HepG2 (cell line): Measurements from ENCODE around the gene IL16. TPM values are rescaled to one million over a fixed set of nuclear protein-coding genes. Genes with fewer than 3 reads are reported as not detected.

Experiments used
- BRF2 ChIP-seq: sonication (generic); formaldehyde crosslinking; IDR thresholded peaks from 2 replicates; pipeline ENCODE4 v1.8.1; 2022; ENCODE audit warnings: mild to moderate bottlenecking, missing genetic modification reagents
- CC2D1A ChIP-seq: sonication (generic); formaldehyde crosslinking; IDR thresholded peaks from 2 replicates; pipeline ENCODE4 v1.8.1; 2023; ENCODE audit warnings: mild to moderate bottlenecking, missing genetic modification reagents
- EZH2 ChIP-seq: conservative IDR thresholded peaks from 2 replicates; pipeline ENCODE4 v1.6.1; 2012; ENCODE audit warnings: mild to moderate bottlenecking, low read depth, low read length, moderate library complexity
- FOXA3 ChIP-seq: IDR thresholded peaks from 2 replicates; pipeline ENCODE4 v1.6.1; 2016; ENCODE audit warnings: missing genetic modification reagents, missing compliant biosample characterization
- FOXC1 ChIP-seq: sonication (generic); formaldehyde crosslinking; IDR thresholded peaks from 2 replicates; pipeline ENCODE4 v1.8.0; 2022; ENCODE audit warnings: mild to moderate bottlenecking, missing genetic modification reagents, borderline replicate concordance
- ISL2 ChIP-seq: sonication (generic); formaldehyde crosslinking; IDR thresholded peaks from 2 replicates; pipeline ENCODE4 v1.5.0; 2020; ENCODE audit warnings: missing genetic modification reagents
- JUN ChIP-seq: sonication (generic); formaldehyde crosslinking; IDR thresholded peaks from 2 replicates; pipeline ENCODE4 v1.4.0; 2020; ENCODE audit warnings: mild to moderate bottlenecking, missing genetic modification reagents
- LCORL ChIP-seq, 2 experiments: fragments of 450-650 bp in 1 of 2; sonication (generic) in 1 of 2; formaldehyde crosslinking in 1 of 2; IDR thresholded peaks; 2 replicates each; pipeline versions ENCODE4 v1.5.0 to v1.6.1; 2017 to 2020; ENCODE audit warnings: antibody characterized with exemption in 1 of 2, missing genetic modification reagents in 1 of 2
- MAX ChIP-seq: IDR thresholded peaks from 2 replicates; pipeline ENCODE4 v1.6.1; 2012; ENCODE audit warnings: inconsistent platforms
- MBD4 ChIP-seq: IDR thresholded peaks from 2 replicates; pipeline ENCODE4 v1.6.1; 2012; ENCODE audit warnings: low read length, inconsistent platforms, borderline replicate concordance
- MEIS1 ChIP-seq: sonication (generic); formaldehyde crosslinking; IDR thresholded peaks from 2 replicates; pipeline ENCODE4 v1.9.0; 2021; ENCODE audit warnings: mild to moderate bottlenecking, missing genetic modification reagents, moderate library complexity, borderline replicate concordance
- NFKBIZ ChIP-seq: IDR thresholded peaks from 2 replicates; pipeline ENCODE4 v1.6.1; 2018; ENCODE audit warnings: missing genetic modification reagents, missing compliant biosample characterization
- SMAD9 ChIP-seq: sonication (generic); formaldehyde crosslinking; IDR thresholded peaks from 2 replicates; pipeline ENCODE4 v1.5.1; 2020; ENCODE audit warnings: mild to moderate bottlenecking, missing genetic modification reagents
- SNAPC5 ChIP-seq: sonication (generic); formaldehyde crosslinking; IDR thresholded peaks from 2 replicates; pipeline ENCODE4 v1.8.1; 2023; ENCODE audit warnings: mild to moderate bottlenecking, missing genetic modification reagents, borderline replicate concordance
- SRF ChIP-seq: IDR thresholded peaks from 2 replicates; pipeline ENCODE4 v1.6.1; 2011; ENCODE audit warnings: mild to moderate bottlenecking, low read depth, low read length, moderate library complexity
- SYNCRIP ChIP-seq: fragments of 200-400 bp; formaldehyde crosslinking; IDR thresholded peaks from 2 replicates; pipeline ENCODE4 v1.6.1; 2018; ENCODE audit warnings: mild to moderate bottlenecking, low read depth, low read length; ENCODE audit not compliant: insufficient read depth
- TBX3 ChIP-seq: fragments of 450-650 bp; IDR thresholded peaks from 2 replicates; pipeline ENCODE4 v1.6.1; 2017; ENCODE audit warnings: antibody characterized with exemption, mild to moderate bottlenecking, inconsistent platforms, borderline replicate concordance
- TFDP1 ChIP-seq: IDR thresholded peaks from 2 replicates; pipeline ENCODE4 v1.6.1; 2016; ENCODE audit warnings: missing compliant biosample characterization, missing genetic modification reagents, borderline replicate concordance
- TRIM22 ChIP-seq: fragments of 450-650 bp; IDR thresholded peaks from 2 replicates; pipeline ENCODE4 v1.6.1; 2017
- ZBTB33 ChIP-seq: sonication (generic); formaldehyde crosslinking; IDR thresholded peaks from 2 replicates; pipeline ENCODE4 v1.4.0; 2020; ENCODE audit warnings: missing genetic modification reagents
- ZMYM4 ChIP-seq: sonication (generic); formaldehyde crosslinking; IDR thresholded peaks from 2 replicates; pipeline ENCODE4 v1.8.1; 2023; ENCODE audit warnings: mild to moderate bottlenecking, missing genetic modification reagents
- ZNF501 ChIP-seq: sonication (generic); formaldehyde crosslinking; IDR thresholded peaks from 2 replicates; pipeline ENCODE4 v1.5.1; 2020; ENCODE audit warnings: mild to moderate bottlenecking, moderate library complexity, missing genetic modification reagents
- ZNF841 ChIP-seq: sonication (generic); formaldehyde crosslinking; IDR thresholded peaks from 2 replicates; pipeline ENCODE4 v1.8.1; 2023; ENCODE audit warnings: missing genetic modification reagents, borderline replicate concordance
- polyA plus RNA-seq, 8 experiments: library from polyadenylated mRNA; depleted of rRNA in 3 of 8; stranded (reverse) in 7 of 8; unstranded in 1 of 8; fragments of >200 nt; fragmentation: Illumina TruSeq in 4 of 8; extraction: Trizol in 4 of 8; gene quantifications; 2 replicates each; pipeline versions ENCODE4 v1.2.1 to v1.2.3, GENCODE V29; 2011 to 2016; ENCODE audit warnings: low read depth in 4 of 8, missing spikeins in 1 of 8, mixed read lengths in 1 of 8; ENCODE audit not compliant: insufficient read depth in 1 of 8
- total RNA-seq, 5 experiments: library from RNA; depleted of rRNA; stranded (reverse); fragments of >200 nt; fragmentation: Illumina TruSeq; extraction: Trizol; gene quantifications; 2 replicates each; pipeline ENCODE4 v1.2.3, GENCODE V29; 2016; ENCODE audit warnings: low read depth in 1 of 5

Gene IL16
- total and polyA plus RNA-seq, 2 of the 13 experiments (the other 11 are each of a cell fraction or from before 2014, with no cell fraction given): 0.03 TPM; not detected in 1

- TF ChIP-seq TFDP1 (CRISPR knock-in tag) (no peak), LCORL (IDR thresholded peaks at IDR 0.05) (no peak), LCORL (CRISPR knock-in tag; IDR thresholded peaks at IDR 0.05) (no peak), SMAD9 (no peak), ZMYM4 (peak; percentile 52; the same call in 1 of the 2 replicates), ZNF501 (CRISPR knock-in tag) (peak; percentile 77), TRIM22 (no peak), ISL2 (CRISPR knock-in tag) (0 out of 2 replicates have a peak, but pooled peaks have one; percentile 17), SRF (no peak), MBD4 (no peak), FOXC1 (CRISPR knock-in tag) (peak; percentile 35; the same call in 1 of the 2 replicates), ZBTB33 (CRISPR knock-in tag) (no peak), NFKBIZ (CRISPR knock-in tag) (no peak), BRF2 (no peak), EZH2 (no peak), MEIS1 (CRISPR knock-in tag) (no peak), SNAPC5 (no peak), TBX3 (no peak), JUN (no peak), CC2D1A (no peak), FOXA3 (CRISPR knock-in tag) (no peak), ZNF841 (CRISPR knock-in tag) (no peak), MAX (peak; percentile 61), SYNCRIP (no peak)
Observed at GRCh38 chr15:81323944-81324881, 127.5 kb downstream of the IL16 start, which contains the start of gene STARD5 (continued).
